Measurements from ENCODE around the gene ATP6V0C.
"Not testable (repeated sequence)": the region's sequence is repeated elsewhere in the genome, so short reads cannot be mapped to it uniquely, and the experiment has no call there.

The ATP6V0C gene

GRCh38 chr16:2475413-2476344 lies 38.1 kb upstream of the ATP6V0C start:
- DNase-seq = no peak

GRCh38 chr16:2476345-2476720 lies 37.4 kb upstream of the ATP6V0C start:
- DNase-seq = no peak

- DNase-seq = no peak
These were observed 37.0 kb upstream of the ATP6V0C start for GRCh38 chr16:2476741-2477140.

- no peak for DNase-seq
These were observed 36.4 kb upstream of the ATP6V0C start for GRCh38 chr16:2477327-2477726.

- no peak for DNase-seq
These were observed 35.5 kb upstream of the ATP6V0C start for GRCh38 chr16:2478279-2478678.

- DNase-seq = not testable (repeated sequence)
These were observed 33.8 kb upstream of the ATP6V0C start for GRCh38 chr16:2479996-2480395.

- no peak for DNase-seq
These were observed 32.8 kb upstream of the ATP6V0C start for GRCh38 chr16:2480948-2481347.

GRCh38 chr16:2481676-2482075 lies 32.1 kb upstream of the ATP6V0C start:
- no peak for DNase-seq

GRCh38 chr16:2482249-2482648 lies 31.5 kb upstream of the ATP6V0C start:
- DNase-seq = no peak

- DNase-seq = no peak
These were observed 30.8 kb upstream of the ATP6V0C start for GRCh38 chr16:2482708-2483534.

GRCh38 chr16:2483939-2484897 lies 29.5 kb upstream of the ATP6V0C start:
- DNase-seq = no peak

- no peak for DNase-seq
These were observed 28.7 kb upstream of the ATP6V0C start for GRCh38 chr16:2484898-2485508.

- DNase-seq = no peak
These were observed 27.8 kb upstream of the ATP6V0C start for GRCh38 chr16:2485811-2486507.

- peak; percentile 64 for DNase-seq
These were observed 26.9 kb upstream of the ATP6V0C start for GRCh38 chr16:2486645-2487516.

- DNase-seq = no peak
These were observed 26.3 kb upstream of the ATP6V0C start for GRCh38 chr16:2487517-2487842.

GRCh38 chr16:2487903-2488531 lies 25.7 kb upstream of the ATP6V0C start:
- DNase-seq = no peak

- no peak for DNase-seq
These were observed 24.2 kb upstream of the ATP6V0C start for GRCh38 chr16:2489581-2489980.

GRCh38 chr16:2490190-2491105 lies 23.3 kb upstream of the ATP6V0C start:
- DNase-seq = no peak

- DNase-seq = no peak
These were observed 21.5 kb upstream of the ATP6V0C start for GRCh38 chr16:2492292-2492691.

All from stimulated activated CD4-positive, alpha-beta T cell treated with anti-CD3 and anti-CD28 coated beads, Interleukin-12 subunit alpha, Interleukin-12 subunit beta, amount 100 ng/mL, for 4 hours (primary cell).